WI38 (cell line): ENCODE results near the gene LMO2.

Experiments used
- H3K4me3 ChIP-seq: 2 replicates; pipeline ENCODE4 v1.5.1; 2011; ENCODE audit warnings: low read depth, mild to moderate bottlenecking, control low read depth, low read length
- TF ChIP-seq, protein P1 (sequence below): IDR thresholded peaks from 2 replicates; pipeline ENCODE4 v1.5.1; 2012; ENCODE audit warnings: low read depth, mild to moderate bottlenecking, control low read depth, low read length

The LMO2 gene

DNA sequence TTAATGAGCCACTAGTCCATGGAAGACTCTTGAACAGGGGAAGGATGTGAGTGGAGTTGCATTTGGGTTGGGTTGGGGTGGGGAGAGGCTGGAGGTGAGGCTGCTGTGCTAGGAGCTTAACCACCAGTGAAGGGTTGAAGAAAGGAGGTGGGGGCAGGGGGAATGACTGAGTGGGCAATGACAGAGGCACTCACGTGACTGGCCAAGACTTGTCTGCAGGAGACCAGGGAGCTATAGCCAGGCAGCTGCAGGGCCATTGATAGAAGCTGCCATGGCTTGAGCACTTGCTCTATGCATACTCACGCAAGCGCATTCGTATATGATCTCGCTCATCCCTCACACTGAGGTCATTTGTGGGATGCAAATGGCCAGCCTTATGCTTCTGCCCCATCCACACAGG lies 4.0 kb downstream of the LMO2 start:
- TF ChIP-seq, protein P1, sequence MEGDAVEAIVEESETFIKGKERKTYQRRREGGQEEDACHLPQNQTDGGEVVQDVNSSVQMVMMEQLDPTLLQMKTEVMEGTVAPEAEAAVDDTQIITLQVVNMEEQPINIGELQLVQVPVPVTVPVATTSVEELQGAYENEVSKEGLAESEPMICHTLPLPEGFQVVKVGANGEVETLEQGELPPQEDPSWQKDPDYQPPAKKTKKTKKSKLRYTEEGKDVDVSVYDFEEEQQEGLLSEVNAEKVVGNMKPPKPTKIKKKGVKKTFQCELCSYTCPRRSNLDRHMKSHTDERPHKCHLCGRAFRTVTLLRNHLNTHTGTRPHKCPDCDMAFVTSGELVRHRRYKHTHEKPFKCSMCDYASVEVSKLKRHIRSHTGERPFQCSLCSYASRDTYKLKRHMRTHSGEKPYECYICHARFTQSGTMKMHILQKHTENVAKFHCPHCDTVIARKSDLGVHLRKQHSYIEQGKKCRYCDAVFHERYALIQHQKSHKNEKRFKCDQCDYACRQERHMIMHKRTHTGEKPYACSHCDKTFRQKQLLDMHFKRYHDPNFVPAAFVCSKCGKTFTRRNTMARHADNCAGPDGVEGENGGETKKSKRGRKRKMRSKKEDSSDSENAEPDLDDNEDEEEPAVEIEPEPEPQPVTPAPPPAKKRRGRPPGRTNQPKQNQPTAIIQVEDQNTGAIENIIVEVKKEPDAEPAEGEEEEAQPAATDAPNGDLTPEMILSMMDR, result no peak
- no peak overlapping the region for H3K4me3 ChIP-seq

DNA sequence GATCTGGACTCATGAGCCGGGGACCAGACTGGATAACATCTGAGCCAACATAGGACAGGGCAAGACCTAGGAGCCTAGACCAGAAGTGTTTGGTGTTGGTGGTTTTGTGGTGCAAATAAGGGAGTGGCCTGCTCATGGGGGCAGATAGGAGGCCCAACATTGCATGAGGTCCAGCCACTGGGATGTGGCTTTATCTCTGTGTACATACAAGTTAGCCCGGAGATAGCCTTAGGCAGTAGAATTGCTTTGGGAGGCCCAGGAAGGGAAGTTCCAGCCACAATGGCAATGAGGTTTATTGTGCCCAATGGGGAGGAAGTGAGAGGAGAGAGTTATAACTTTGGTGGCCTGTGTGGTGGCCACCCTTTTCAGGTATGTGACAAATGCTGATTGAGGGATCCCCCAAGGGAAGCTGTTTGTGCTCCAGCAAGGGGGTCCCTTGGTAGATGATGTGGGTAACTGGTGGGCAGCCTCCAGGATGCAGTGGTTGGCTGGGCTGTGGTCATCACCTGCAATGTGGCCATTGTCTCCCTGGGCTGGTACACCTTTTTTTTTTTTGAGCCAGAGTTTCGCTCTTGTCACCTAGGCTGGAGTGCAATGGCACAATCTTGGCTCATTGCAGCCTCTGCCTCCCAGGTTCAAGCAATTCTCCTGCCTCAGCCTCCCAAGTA lies 6.4 kb downstream of the LMO2 start:
- no peak overlapping the region for H3K4me3 ChIP-seq
- TF ChIP-seq, protein P1, result no peak

DNA sequence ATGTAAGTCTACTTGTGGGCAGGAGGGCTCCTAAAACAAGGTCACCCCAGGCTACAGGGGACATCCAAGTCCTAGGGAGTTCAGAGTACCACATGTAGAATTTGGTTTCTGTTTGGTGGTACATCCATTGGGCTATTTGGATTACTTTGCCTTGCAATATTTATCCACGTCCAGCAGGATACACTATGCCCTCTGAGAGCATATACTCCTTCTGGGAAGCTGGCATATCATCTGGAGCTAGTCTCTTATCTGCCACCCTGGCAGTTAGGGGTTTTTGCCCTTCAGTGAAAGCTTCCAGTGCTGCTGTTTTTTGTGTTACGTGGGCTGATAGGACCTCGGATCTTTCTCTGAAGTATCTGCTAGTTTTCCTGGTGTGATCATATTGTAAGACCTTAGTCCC lies 7.3 kb downstream of the LMO2 start:
- TF ChIP-seq, protein P1, result no peak
- no peak overlapping the region for H3K4me3 ChIP-seq

DNA sequence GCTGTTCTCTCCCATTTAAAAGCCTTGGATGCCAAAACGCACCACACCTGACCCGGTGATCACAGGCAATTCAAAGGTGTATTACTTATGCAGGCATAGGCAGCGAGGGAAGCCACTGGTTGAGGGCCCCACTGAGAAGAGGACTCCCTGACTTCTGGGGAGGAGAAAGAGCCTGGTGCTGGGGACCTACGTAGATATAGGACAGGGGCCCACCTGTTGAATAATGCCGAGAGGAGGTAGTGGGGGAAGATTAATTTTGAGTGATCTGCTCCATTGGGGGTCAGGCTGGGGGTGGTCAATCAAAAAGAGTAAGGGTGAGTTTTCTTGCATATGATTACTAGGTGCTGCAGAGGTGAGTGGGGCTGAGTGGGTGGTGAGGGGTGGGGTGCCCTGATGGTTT lies 7.8 kb downstream of the LMO2 start:
- no peak overlapping the region for H3K4me3 ChIP-seq
- TF ChIP-seq, protein P1, result no peak

DNA sequence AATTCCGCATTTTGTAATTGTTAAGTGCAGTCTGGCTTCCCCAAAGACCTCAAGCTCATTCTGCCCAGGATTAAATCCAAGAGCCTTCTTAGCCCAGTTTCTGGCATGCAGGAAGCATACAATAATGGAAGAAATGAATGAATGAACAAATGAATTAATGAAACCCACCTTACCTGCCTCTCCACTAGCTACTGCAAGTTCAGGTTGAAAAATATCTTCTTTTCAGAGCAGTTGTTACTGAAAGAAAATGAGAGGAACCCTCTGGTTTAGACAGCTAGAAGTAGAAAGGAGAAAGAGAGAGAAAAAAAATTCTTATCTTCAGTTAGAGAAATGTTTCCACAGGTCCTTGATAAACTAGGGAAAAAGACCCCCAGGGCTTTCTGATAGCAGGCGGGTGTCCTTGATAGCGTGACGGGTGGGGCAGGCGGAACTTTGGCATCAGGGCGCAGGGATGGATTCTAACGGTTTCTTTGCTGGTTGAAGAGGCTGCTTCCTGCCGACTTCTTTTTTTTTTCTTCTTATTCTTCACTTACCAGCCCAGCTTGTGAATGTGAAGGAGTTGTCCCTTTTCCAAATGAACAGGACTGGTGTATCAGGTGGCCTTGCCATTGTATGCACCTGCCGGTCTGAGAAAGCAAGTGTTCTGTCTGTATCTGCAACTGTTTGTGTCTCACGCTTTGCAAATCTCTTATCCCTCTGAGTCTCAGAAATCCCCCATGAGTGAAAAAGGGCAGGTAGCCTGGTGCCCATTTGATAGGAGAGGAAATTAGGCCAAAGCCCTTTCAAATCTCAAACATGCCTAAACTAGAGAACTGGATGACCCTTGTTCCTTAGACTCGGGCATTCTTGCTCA lies 10.0 kb downstream of the LMO2 start:
- TF ChIP-seq, protein P1, result no peak
- no peak overlapping the region for H3K4me3 ChIP-seq

DNA sequence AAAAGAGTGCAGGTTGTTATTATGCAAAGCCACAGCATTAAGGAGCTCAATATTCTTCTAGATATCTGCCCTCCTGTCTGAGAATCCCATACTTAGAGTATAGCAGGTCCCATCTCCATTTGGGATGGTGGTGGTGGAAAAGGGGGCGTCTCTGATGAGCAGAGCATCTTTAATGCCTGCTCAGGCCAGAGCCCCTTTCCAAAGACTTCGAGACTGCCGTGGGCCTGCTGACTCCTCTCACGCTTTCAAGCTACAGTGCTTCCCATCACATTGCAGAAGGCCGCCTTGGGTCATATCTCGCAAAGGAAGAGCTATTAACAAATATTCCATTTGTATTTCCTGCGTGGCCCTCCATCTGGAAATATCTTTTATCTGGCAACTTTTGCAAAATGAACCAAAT lies 10.9 kb downstream of the LMO2 start:
- TF ChIP-seq, protein P1, result no peak
- no peak overlapping the region for H3K4me3 ChIP-seq

DNA sequence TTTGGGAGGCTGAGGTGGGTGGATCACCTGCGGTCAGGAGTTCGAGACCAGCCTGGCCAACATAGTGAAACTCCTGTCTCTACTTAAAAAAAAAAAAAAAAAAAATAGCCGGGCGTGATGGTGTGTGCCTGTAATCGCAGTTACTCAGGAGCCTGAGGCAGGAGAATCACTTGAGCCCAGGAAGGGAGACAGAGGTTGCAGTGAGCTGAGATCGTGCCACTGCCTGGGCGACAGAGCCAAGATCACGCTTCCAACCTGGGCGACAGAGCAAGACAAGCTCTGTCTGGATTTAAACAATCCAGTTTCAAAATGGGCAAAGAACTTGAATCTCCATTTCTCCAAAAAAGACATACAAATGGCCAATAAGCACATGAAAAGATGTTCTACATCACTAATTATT lies 12.5 kb downstream of the LMO2 start:
- no peak overlapping the region for H3K4me3 ChIP-seq

More for the DNA sequence above, 12.5 kb downstream of the LMO2 start:
- TF ChIP-seq, protein P1, result no peak
